Gastroesophageal sphincter (tissue), 4 donors: ENCODE results near the gene YLPM1. TPM values are rescaled to one million over a fixed set of nuclear protein-coding genes. Genes with fewer than 3 reads are reported as not detected.

Source experiments
- ATAC-seq: fragments of 150-250 bp; one replicate; pipeline ENCODE4 v1.9.1; 2016; ENCODE audit warnings: mild to moderate bottlenecking, moderate library complexity
- H3K27ac ChIP-seq, 4 donors: fragments of 200-600 bp; sonication (generic) in 3 of 4; 1 replicate in 3 of 4; 2 replicates in 1 of 4; pipeline ENCODE4 v1.5.1; 2016 to 2019
- H3K27me3 ChIP-seq: fragments of 200-600 bp; sonication (generic); one replicate; pipeline ENCODE4 v1.5.1; 2019
- H3K36me3 ChIP-seq, 2 donors: fragments of 200-600 bp; sonication (generic); one replicate each; pipeline ENCODE4 v1.5.1; 2019; ENCODE audit warnings: control low read depth in 1 of 2
- H3K4me1 ChIP-seq, 3 donors: fragments of 200-600 bp; sonication (generic); 1 replicate in 2 of 3; 2 replicates in 1 of 3; pipeline ENCODE4 v1.5.1; 2016 to 2019; ENCODE audit warnings: control low read depth in 2 of 3
- H3K4me3 ChIP-seq, 2 donors: fragments of 200-600 bp; sonication (generic); one replicate each; pipeline ENCODE4 v1.5.1; 2019; ENCODE audit warnings: mild to moderate bottlenecking in 1 of 2, moderate library complexity in 1 of 2
- H3K9me3 ChIP-seq, 3 donors: fragments of 200-600 bp; sonication (generic); one replicate each; pipeline ENCODE4 v1.5.1; 2017 to 2019; ENCODE audit warnings: control low read depth in 2 of 3
- EP300 ChIP-seq: sonication (generic); formaldehyde crosslinking; IDR thresholded peaks from one replicate; pipeline ENCODE4 v1.6.1; 2017; ENCODE audit warnings: antibody characterized with exemption, mild to moderate bottlenecking
- POLR2A ChIP-seq, 2 donors: fragments of 450-650 bp; IDR thresholded peaks; one replicate each; pipeline ENCODE4 v1.6.1; 2017; ENCODE audit warnings: antibody characterized with exemption in 2 of 2, mild to moderate bottlenecking in 2 of 2, moderate library complexity in 1 of 2
- POLR2AphosphoS5 ChIP-seq: sonication (generic); formaldehyde crosslinking; IDR thresholded peaks from one replicate; pipeline ENCODE4 v1.6.1; 2017; ENCODE audit warnings: antibody characterized with exemption
- WGBS, 2 donors: methylation state at CpG; one replicate each; pipeline ENCODE4 v1.1.5; 2018; ENCODE audit warnings: low coverage in 1 of 2; 5-methylcytosine and 5-hydroxymethylcytosine counted together
- total RNA-seq, 4 donors: library from RNA; depleted of rRNA; stranded (reverse); fragments of >200 nt; gene quantifications; one replicate each; pipeline ENCODE4 v1.1.0, GENCODE V29; 2016
- TF ChIP-seq, protein P1 (sequence below), 4 experiments: fragments of 200-600 bp in 2 of 4; fragments of 450-650 bp in 2 of 4; sonication (generic) in 1 of 4; IDR thresholded peaks; one replicate each; pipeline ENCODE4 v1.5.1; 2017 to 2019; ENCODE audit warnings: antibody characterized with exemption in 4 of 4, mild to moderate bottlenecking in 2 of 4, moderate library complexity in 2 of 4

The YLPM1 gene
- total RNA-seq, 4 donors from 2014 or later: 23.3 to 54.8 (median 44.7) TPM

- 73 to 88% methylated on average over 1 of the region's 1 CpG for WGBS, 2 donors
- Histone ChIP-seq H3K27me3 (no peaks in the 10 kb centered on the region), H3K27ac (no peak overlapping the region), H3K9me3 (no peaks in the 10 kb centered on the region), H3K4me3 (no peak overlapping the region), H3K36me3 (peaks cover 11 to 100% of the 10 kb centered on the region in 2 donors), H3K4me1 (no peaks in the 10 kb centered on the region)
- ATAC-seq: no peak
- TF ChIP-seq, protein P1, sequence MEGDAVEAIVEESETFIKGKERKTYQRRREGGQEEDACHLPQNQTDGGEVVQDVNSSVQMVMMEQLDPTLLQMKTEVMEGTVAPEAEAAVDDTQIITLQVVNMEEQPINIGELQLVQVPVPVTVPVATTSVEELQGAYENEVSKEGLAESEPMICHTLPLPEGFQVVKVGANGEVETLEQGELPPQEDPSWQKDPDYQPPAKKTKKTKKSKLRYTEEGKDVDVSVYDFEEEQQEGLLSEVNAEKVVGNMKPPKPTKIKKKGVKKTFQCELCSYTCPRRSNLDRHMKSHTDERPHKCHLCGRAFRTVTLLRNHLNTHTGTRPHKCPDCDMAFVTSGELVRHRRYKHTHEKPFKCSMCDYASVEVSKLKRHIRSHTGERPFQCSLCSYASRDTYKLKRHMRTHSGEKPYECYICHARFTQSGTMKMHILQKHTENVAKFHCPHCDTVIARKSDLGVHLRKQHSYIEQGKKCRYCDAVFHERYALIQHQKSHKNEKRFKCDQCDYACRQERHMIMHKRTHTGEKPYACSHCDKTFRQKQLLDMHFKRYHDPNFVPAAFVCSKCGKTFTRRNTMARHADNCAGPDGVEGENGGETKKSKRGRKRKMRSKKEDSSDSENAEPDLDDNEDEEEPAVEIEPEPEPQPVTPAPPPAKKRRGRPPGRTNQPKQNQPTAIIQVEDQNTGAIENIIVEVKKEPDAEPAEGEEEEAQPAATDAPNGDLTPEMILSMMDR (IDR thresholded peaks at IDR 0.05): no peak
- no peak for TF ChIP-seq POLR2A (IDR thresholded peaks at IDR 0.05)
Observed at GRCh38 chr14:74816124-74816523, 53.0 kb downstream of the YLPM1 start.

DNA sequence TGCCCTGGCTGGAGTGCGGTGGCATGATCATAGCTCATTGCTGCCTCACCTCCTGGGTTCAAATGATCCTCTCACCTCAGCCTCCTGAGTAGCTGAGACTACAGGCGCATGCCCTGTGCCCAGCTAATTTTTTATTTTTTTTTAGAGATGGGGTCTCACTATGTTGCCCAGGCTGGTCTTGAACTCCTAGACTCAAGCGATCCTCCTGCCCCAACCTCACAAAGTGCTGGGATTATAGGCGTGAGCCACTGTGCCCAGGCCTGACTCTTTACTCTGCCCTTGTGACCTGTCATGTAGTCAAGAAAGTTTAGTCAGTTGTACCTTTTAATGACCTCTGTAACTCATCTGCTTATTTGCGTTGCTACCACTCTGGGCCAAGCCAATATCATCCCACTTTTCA lies 57.2 kb downstream of the YLPM1 start:
- Histone ChIP-seq H3K36me3 (peaks cover 10 to 77% of the 10 kb centered on the region in 2 donors), H3K4me3 (no peak overlapping the region), H3K27ac (no peak overlapping the region), H3K27me3 (no peaks in the 10 kb centered on the region), H3K9me3 (no peaks in the 10 kb centered on the region), H3K4me1 (no peaks in the 10 kb centered on the region)
- ATAC-seq: no peak
- TF ChIP-seq EP300 (no peak), POLR2AphosphoS5 (no peak), POLR2A (IDR thresholded peaks at IDR 0.05) (no peak)
- TF ChIP-seq, protein P1 (IDR thresholded peaks at IDR 0.05): no peak
- 87 to 91% methylated on average over 5 of the region's 5 CpGs for WGBS, 2 donors

GRCh38 chr14:74821267-74821915 lies 58.3 kb downstream of the YLPM1 start:
- H3K4me3 ChIP-seq: no peak overlapping the region
- H3K36me3 ChIP-seq: peaks cover 10 to 66% of the 10 kb centered on the region in 2 donors
- no peaks in the 10 kb centered on the region for H3K9me3 ChIP-seq
- TF ChIP-seq POLR2A (IDR thresholded peaks at IDR 0.05) (no peak), POLR2AphosphoS5 (no peak), EP300 (no peak)
- TF ChIP-seq, protein P1 (IDR thresholded peaks at IDR 0.05): no peak
- no peak for ATAC-seq
- H3K4me1 ChIP-seq: no peaks in the 10 kb centered on the region
- WGBS, 2 donors: 91 to 94% methylated on average over 4 to 5 of the region's 5 CpGs
- no peaks in the 10 kb centered on the region for H3K27me3 ChIP-seq
- no peak overlapping the region for H3K27ac ChIP-seq

DNA sequence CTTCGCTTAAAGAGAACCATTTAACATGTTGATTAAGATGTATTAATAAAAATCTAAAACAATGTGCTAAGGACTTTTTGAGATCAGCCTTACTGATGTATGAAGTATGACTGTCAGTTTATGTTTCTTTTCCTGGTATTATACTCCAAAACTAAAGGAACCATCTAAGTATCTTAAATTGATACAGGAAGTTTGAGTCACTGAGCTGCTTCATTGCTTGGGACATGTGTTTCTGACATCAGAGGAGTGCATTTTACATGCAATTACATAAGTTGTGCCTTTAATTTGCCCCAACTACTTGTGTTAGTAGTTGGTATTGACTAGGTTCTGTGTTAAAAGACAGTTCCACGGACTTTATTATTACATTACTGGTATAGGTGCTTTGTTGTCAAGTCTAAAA lies 61.9 kb downstream of the YLPM1 start:
- Histone ChIP-seq H3K36me3 (peaks cover 6 to 52% of the 10 kb centered on the region in 2 donors), H3K9me3 (no peaks in the 10 kb centered on the region), H3K4me3 (no peak overlapping the region), H3K27me3 (no peaks in the 10 kb centered on the region), H3K27ac (no peak overlapping the region), H3K4me1 (no peaks in the 10 kb centered on the region)
- TF ChIP-seq POLR2A (IDR thresholded peaks at IDR 0.05) (no peak), EP300 (no peak), POLR2AphosphoS5 (no peak)
- TF ChIP-seq, protein P1 (IDR thresholded peaks at IDR 0.05): no peak
- no peak for ATAC-seq
- 76 to 83% methylated on average over 2 of the region's 2 CpGs for WGBS, 2 donors

DNA sequence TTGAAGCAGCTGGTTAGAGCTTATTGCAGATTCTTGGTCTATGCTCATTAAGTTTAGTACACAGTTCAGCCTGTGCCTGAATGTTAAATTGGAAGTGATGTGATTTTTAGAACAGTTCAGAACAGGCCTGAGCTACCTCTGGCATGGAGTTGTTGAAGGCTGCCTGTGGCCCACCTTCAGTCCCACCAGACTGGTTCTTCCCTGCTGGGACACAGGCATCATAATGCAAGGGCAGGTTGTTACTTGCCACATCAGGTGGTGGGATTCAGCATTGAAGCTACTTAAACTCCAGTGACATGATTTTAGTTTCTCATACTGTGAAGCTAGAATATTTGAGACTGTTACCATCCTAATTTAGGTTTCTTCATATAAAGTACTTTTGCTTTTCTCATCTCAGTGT lies 63.5 kb downstream of the YLPM1 start:
- H3K36me3 ChIP-seq: peaks cover 0 to 52% of the 10 kb centered on the region in 2 donors
- TF ChIP-seq POLR2A (IDR thresholded peaks at IDR 0.05): no peak
- TF ChIP-seq EP300: no peak
- no peak for TF ChIP-seq POLR2AphosphoS5
- TF ChIP-seq, protein P1 (IDR thresholded peaks at IDR 0.05): no peak
- H3K4me1 ChIP-seq: no peaks in the 10 kb centered on the region
- H3K4me3 ChIP-seq: no peak overlapping the region
- no peaks in the 10 kb centered on the region for H3K27me3 ChIP-seq
- ATAC-seq: no peak
- no peak overlapping the region for H3K27ac ChIP-seq
- H3K9me3 ChIP-seq: no peaks in the 10 kb centered on the region
